EH (cell line): ENCODE measurements around the gene NAV1.

ENCODE experiments used
- DNase-seq: peaks from one replicate; pipeline ENCODE4 v3.0.0-alpha.2; 2015; ENCODE audit warnings: low read depth

Gene NAV1

GRCh38 chr1:201503397-201504176 lies 35.3 kb upstream of the NAV1 start:
- DNase-seq = peak; percentile 99

- DNase-seq = peak; percentile 69
Measured at GRCh38 chr1:201504179-201504631, 34.7 kb upstream of the NAV1 start.

GRCh38 chr1:201504799-201505502 lies 34.0 kb upstream of the NAV1 start:
- DNase-seq = no peak

DNA sequence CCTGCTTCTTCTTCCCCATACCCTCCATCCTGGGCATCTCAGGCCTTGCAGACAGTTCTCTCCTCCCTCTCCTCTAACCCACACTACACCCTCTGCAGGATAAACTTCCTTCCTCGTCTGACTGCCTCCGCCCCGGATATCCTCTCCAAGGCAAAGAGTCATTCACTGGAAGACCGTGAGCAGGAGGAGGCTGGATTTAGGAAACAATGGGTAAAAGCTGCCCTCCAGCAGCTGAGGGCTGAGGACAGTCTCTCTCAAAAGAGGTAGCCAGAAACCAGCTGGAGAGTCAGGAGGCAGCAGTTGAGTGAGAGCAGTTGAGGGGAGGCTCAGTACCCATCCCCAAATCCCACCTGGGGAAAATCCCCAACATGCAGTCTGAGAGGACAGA lies 33.4 kb upstream of the NAV1 start:
- DNase-seq = peak; percentile 88

DNA sequence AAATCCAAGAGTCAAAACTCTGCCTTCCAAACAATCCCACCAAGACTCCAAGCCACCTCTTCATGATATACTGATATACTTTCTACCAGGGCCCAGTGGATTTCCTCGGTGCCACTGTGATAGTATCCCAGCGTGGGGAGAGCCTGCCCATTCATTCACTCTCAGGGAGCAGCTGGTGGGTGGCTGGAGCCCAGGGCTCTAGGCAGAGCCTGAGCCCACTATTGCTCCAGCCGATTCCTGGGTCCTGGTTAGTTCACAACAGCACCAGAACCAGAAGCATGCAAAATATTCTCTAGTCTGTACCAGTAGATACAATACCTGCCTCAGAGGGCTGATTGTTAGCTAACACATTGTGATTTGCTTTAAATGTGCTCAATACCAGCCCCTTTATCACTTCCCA lies 32.8 kb upstream of the NAV1 start:
- DNase-seq = no peak

DNA sequence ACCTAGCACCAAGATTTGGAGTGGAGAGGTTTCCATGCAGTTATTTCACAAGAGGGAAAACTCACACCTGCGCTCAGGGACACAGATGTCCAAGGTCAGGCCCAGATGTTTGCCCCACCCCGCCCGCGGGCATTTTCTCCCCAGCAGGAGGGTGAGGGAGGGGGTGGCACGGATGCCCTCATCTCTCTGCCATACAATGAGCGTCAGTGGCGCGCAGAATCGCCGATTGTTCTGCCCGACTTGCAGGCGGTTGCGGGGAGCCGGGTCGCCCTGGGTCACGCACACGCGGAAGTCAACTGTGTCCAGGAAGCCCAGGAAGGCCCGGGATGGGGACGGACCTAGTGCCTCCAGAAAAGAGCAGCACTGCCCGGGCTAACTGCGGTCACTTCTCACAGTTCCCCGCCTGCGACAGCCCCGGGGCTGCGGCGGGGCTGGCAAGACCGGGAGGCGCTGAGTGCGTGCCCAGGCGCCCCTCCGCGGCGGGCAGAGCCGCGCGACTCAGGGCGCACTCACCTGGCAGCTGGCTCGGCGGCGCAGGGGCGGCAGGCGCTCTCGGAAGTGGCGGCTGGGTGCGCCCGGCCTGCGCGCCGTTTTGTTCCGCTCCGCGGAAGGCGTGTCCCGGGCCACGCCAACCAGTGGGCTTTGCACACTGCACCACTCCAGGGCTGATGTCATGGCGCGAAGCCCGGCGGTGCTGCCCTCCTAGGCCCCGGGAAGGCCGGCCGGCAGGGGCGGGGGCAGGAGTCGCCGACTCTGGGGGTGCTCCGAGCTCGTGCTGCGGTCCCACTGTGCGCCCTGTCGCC lies 32.2 kb upstream of the NAV1 start, which contains the start of gene CSRP1:
TSS of gene CSRP1 (minus strand) at position 567 of the 803 bp plus-strand sequence. CDS start 10,820 bp downstream, outside the sequence.
- DNase-seq = peak; percentile 90

DNA sequence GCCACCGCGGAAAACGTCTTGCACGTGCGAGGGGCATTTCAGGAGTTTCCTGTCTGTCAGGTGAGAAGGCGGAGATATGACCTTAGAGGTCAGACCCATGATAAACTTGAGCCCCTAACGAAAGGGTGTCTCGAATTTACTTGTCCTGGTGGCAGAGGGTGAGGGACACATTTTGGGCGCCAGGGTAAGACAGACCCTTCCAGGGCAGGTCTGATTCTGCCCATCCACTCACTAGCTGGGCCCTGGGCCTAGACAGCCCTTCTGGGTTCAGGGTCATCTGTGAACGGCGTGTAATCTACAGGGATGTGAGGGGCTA lies 31.6 kb upstream of the NAV1 start:
- no peak for DNase-seq

- peak; percentile 91 for DNase-seq
Measured at GRCh38 chr1:201508809-201509208, 30.1 kb upstream of the NAV1 start.

DNA sequence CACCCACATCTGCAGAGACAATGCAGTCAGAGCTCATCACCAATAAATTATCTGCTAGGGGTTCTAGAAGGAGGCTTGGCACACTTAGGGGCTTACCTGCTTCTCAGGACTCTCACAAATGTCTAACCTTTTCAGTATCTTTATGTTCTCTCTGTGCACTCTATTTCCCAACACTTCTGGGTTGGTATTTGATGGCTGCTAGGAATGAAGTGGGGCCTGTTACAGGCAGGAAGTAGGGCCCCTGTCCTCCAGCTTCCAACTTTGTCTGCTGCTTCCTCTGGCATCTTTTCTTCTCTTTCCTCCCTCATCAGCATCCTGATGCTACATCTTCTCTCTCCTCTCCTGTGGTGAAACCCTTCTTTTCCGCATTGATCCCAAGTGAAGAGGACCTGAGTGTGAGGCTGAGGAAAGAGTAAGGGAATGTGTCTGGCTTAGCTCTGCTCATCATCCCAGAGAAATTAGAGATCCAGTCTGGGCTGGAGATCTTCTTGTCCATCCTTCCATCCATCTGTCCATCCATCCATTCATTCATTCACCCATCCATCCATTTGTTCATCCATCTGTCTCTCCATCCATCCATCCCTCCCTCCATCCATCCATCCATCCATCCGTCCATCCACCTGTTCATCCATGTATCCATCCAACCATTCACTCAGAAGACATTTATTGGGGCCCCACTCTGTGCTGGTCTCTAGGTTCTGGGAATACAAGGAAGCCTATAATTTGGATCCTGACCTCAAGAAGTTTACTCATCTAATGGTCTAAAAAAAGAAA lies 29.1 kb upstream of the NAV1 start:
- peak; percentile 56 for DNase-seq

- DNase-seq = no peak
Measured at GRCh38 chr1:201510734-201511133, 28.2 kb upstream of the NAV1 start.

- DNase-seq = no peak
Measured at GRCh38 chr1:201511396-201511940, 27.5 kb upstream of the NAV1 start.

GRCh38 chr1:201511941-201512539 lies 26.9 kb upstream of the NAV1 start:
- DNase-seq = no peak

DNA sequence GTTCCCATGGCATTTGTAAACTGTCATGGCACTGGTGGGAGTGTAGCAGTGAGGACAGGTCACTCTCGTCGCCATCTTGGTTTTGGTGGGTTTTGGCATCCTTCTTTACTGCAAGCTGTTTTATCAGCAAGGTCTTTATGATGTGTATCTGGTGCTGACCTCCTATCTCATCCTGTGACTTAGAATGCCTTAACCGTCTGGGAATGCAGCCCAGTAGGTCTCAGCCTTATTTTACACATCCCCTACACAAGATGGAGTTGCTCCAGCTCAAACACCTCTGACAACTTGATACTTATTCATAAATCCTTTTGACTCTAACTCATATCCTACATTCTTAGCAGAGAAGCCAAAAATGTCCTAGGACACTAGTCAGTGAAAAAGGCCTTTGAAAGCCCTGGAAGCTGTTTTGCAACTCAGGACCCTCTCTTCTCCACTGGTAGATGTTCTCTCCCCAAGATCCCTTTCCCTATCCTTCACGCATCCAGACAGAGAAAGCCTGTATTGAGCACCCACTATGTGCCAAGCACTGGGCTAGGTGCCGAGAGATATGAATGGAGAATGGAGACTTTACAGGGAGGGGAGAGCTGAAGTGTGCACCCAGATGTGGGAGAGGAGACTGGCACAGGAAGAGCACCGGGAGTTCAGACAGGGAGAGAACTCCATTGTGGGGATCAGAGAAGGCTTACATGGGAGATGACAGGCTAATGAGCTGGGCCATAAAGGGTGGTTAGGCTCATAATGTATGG lies 25.3 kb upstream of the NAV1 start:
- DNase-seq = no peak

DNA sequence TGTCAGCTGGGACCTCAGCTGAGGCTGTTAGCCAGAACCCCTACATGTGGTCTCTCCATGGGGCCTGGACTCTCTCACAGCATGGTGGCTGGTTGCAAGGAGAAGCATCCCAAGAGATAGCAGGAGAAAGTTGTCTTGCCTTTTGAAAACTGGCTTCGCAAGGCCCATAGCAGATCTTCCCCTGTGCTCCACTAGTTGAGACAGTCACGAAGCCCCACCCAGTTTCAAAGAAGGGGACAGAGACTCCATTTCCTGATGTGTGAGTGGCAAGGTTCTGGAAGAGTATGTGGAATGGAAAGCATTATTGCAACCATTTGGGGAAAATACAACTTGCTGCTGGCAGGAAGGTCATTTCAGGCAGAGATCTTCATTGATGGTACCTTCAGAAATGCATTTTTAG lies 24.5 kb upstream of the NAV1 start:
- DNase-seq = no peak

- DNase-seq = no peak
Measured at GRCh38 chr1:201515062-201515750, 23.7 kb upstream of the NAV1 start.

DNA sequence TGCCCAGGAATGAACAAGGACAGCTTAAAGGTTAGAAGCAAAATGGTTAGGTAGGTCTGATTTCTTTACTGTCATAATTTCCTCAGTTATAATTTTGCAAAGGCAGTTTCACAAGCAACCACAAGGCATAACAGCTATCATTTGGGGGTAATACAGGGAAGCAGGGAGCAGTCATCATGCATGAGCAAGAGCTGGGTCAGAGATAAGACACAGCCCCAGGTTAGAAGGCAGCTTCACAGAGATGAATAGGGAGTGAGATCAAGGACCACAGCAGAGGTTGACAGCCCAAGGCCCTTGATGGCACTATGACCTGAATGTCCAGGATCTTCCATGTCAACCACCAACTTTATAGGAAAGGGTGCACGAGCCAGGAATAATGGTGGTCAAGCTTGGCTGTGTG lies 23.0 kb upstream of the NAV1 start:
- DNase-seq = no peak

- no peak for DNase-seq
Measured at GRCh38 chr1:201516511-201517127, 22.3 kb upstream of the NAV1 start.

GRCh38 chr1:201517631-201518030 lies 21.3 kb upstream of the NAV1 start:
- DNase-seq = peak; percentile 50

- no peak for DNase-seq
Measured at GRCh38 chr1:201518071-201518470, 20.9 kb upstream of the NAV1 start.
